ENCODE data around the gene BARHL1.

DNA sequence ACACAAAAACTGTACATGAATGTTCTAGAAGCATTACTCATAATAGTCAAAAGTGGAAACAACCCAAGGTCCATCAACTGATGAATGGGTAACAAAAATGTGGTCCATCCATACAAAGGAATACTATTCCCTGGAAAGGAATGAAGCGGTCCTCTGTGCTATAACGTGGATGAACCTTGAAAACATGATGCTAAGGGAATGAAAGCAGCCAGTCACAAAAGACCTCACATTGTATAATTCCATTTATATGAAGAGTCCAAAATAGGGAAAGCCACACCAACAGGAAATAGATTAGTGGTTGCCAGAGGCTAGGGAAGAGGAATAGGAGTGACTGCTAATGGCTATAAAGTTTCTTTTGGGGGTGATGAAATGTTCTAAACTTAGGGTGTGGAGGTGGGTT, 22.7 kb upstream of the BARHL1 start:
- no peak for TF ChIP-seq CTCF (IDR thresholded peaks at IDR 0.05)
- no peak for TF ChIP-seq POLR2A (IDR thresholded peaks at IDR 0.05; ENCODE audit: low read depth)
- no peak for TF ChIP-seq POLR2AphosphoS5 (IDR thresholded peaks at IDR 0.05)
